ENCODE results near the gene CLDN9.

Gene CLDN9

DNA sequence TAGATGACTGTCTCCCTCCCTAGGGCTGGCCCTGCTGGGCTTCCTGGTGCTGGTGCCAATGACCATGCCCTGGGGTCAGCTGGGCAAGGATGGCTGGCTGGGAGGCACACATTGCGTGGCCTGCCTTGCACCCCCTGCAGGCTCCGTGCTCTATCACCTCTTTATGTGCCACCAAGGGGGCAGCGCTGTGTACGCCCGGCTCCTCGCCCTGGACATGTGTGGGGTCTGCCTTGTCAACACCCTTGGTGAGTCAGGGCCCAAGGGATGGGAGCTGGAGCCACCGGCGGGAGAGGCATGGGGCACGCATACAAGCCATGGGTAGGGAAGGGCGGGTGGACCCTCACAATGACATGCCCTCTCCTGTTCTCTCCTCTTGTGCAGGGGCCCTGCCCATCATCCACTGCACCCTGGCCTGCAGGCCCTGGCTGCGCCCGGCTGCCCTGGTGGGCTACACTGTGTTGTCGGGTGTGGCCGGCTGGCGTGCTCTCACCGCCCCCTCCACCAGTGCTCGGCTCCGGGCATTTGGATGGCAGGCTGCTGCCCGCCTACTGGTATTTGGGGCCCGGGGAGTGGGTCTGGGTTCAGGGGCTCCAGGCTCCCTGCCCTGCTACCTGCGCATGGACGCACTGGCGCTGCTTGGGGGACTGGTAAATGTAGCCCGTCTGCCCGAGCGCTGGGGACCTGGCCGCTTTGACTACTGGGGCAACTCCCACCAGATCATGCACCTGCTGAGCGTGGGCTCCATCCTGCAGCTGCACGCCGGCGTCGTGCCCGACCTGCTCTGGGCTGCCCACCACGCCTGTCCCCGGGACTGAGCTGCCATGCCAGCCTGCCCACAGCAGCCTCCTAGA, 41.4 kb upstream of the CLDN9 start:
- TF ChIP-seq, protein P1, sequence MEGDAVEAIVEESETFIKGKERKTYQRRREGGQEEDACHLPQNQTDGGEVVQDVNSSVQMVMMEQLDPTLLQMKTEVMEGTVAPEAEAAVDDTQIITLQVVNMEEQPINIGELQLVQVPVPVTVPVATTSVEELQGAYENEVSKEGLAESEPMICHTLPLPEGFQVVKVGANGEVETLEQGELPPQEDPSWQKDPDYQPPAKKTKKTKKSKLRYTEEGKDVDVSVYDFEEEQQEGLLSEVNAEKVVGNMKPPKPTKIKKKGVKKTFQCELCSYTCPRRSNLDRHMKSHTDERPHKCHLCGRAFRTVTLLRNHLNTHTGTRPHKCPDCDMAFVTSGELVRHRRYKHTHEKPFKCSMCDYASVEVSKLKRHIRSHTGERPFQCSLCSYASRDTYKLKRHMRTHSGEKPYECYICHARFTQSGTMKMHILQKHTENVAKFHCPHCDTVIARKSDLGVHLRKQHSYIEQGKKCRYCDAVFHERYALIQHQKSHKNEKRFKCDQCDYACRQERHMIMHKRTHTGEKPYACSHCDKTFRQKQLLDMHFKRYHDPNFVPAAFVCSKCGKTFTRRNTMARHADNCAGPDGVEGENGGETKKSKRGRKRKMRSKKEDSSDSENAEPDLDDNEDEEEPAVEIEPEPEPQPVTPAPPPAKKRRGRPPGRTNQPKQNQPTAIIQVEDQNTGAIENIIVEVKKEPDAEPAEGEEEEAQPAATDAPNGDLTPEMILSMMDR (IDR thresholded peaks at IDR 0.05): no peak
- no peak for TF ChIP-seq ZFX (IDR thresholded peaks at IDR 0.05; ENCODE audit: borderline replicate concordance)
- peak overlapping the region; percentile 99 for H3K27ac ChIP-seq

DNA sequence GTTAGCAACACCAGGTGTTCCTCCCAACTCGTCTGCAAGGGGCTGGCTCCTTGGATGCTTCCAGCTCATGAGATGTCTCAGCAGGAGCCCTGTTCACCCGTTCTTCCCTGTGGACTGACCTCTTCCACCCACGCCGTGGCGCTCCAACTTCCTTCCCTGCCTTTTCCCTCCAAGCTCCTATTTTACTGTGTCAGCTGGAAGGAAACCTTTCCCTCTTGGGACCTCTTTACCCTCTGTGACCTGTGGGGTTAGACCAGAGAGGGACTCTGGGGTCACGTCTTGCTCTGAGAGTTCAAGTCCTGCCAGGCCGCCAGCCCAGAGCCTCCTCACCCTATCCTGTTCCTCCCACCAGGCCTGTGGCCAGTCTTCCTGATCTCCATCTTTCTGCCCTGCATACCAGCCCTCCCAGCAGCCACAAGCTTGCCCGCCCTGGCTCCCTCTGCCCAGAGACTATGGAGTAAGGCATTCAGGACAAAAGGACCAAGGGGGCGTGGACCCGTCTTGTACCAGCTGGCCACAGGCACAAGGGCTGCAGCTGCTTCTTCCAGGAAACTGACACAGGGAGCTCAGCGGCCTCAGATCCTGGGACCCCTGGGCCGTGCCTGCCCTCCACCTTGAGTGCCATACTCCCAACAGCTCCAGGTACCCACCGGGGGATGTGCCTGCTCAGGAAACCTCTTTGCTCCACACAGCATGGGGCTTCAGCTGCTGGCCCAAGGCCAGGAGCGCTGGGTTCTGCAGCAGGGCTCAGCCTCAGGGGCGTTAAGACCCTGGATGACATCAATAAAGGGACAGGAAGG, 40.5 kb upstream of the CLDN9 start:
- H3K27ac ChIP-seq: peak overlapping the region; percentile 99
- no peak for TF ChIP-seq ZFX (IDR thresholded peaks at IDR 0.05; ENCODE audit: borderline replicate concordance)
- TF ChIP-seq, protein P1 (IDR thresholded peaks at IDR 0.05): no peak

DNA sequence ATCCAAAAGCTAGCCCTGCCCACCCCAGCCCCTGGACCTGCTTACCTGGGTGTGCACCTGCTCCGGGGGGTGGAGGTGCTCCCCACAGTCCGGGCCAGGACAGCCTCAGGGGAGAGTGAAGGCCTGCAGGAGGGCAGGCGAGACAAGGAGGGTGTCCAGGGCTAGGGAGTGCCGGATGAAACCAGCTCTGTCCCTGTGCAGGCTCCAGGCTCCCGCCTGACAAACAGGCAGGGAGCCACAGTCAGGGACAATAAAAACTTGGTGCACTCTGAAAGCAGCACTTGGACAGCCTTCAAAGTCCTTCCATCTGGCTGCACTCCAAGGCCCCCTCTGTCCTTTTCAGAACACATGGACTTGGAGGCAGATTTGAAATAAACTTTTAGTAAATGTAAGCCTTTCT, 39.6 kb upstream of the CLDN9 start:
- H3K27ac ChIP-seq: peak overlapping the region; percentile 99
- TF ChIP-seq, protein P1 (IDR thresholded peaks at IDR 0.05): no peak
- no peak for TF ChIP-seq ZFX (IDR thresholded peaks at IDR 0.05; ENCODE audit: borderline replicate concordance)

DNA sequence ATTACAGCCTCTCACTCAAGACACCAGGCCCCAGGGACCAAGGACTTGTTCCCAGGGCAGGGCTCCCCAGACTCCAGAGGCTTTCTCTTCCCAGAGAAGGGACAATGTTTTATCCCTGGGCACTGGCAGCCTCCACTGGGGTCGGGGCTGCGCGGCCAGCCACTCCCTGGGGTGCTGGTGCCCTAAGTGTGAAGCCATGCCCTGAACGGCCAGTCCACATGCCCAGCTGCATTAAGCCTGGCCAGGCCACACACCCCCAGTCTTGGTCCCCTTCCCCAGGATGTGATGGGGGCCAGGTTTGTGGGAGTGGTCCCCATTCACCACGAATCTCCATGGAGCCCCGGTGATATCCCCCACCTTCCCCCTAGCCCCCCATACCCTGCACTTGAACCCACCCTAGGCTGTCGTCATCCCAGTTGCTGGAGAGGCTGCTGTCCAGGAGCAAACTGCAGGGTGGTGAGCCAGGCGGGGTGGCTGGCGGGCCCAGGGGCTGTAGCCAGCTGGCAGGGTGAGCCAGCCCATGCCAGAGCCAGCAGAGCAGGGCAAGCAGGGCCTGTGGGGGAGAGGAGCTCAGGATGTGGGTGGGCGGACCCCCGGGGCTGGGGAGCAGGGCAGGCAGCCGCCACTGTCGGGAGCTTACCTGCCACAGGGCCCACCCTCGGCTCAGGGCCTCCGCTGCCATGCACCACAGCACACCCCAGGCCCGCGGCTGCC, 39.0 kb upstream of the CLDN9 start:
- TF ChIP-seq, protein P1 (IDR thresholded peaks at IDR 0.05): no peak
- TF ChIP-seq ZFX (IDR thresholded peaks at IDR 0.05; ENCODE audit: borderline replicate concordance): no peak
- peak overlapping the region; percentile 99 for H3K27ac ChIP-seq

DNA sequence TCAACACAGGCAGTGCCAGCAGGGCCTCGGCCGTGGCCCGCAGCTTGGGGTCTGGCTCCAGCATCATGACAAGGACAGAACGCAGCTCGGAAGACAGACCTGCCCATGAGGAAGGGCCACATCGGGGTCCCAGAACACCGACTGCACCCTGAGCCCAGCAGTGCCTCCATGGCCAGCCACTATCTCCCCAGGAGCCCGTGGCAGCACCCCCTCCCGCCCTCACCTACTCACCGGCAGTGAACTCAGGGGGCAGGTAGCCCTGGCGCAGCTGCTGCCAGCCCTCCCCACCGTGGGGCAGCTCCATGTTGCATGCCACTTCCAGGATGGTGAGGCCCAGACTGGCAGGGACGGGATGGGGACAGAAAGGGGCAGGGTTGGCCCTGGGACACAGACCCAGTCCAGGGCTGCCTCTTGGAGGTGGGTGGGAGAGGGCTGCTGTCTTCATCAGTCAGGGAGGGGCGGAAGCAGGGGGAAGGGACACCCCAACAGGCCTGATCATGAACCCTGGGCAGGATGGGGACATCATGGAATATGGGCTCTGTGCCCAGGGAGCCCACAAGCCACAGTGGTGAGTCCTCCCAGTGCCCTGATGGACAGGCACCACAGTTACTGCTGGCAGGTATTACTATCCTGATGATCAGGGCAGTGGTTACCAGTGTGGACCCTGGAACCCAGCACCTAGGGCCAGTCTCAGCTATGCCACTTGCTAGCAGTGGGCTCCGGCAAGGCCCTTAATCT, 38.2 kb upstream of the CLDN9 start:
- H3K27ac ChIP-seq: peak overlapping the region; percentile 99
- TF ChIP-seq, protein P1 (IDR thresholded peaks at IDR 0.05): no peak
- TF ChIP-seq ZFX (IDR thresholded peaks at IDR 0.05; ENCODE audit: borderline replicate concordance): no peak

DNA sequence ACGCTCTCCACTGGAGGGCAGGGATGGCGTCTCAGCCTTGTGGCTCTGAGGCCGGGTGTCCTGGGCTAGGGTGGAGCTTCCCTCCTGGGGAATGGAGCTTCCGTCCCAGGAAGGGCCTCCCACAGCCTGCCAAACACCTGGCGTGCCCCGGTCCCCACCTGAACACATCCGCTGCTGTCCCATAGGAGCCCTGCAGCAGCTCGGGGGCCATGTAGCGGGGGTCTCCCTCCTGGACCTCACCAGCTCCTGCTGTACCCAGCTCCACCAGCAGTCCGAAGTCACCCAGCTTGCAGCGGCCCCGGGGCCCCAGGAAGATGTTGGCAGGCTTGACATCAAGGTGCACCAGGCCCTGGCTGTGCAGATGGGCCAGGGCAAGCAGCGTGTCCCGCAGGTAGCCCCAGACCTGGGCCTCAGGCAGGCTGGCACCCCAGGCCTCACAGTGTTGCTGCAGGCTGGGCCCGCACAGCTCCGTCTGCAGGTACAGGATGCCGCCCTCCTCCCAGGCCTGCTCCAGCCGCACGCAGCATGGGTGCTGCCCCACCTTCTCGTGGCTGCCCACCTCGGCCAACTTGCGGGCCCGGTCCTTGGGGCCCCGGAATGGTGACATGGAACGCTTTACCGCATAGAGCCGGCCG, 37.4 kb upstream of the CLDN9 start:
- TF ChIP-seq ZFX (IDR thresholded peaks at IDR 0.05; ENCODE audit: borderline replicate concordance): no peak
- H3K27ac ChIP-seq: peak overlapping the region; percentile 99
